CD4-positive, alpha-beta T cell treated with Interleukin-17A for 4 hours (primary cell): ENCODE measurements around the gene ANKS3.
"Not testable (repeated sequence)": the region's sequence is repeated elsewhere in the genome, so short reads cannot be mapped to it uniquely, and the experiment has no call there.

Source experiments
- DNase-seq: peaks from one replicate; pipeline ENCODE4 v3.0.0-alpha.2; 2020; ENCODE audit warnings: mixed read lengths

Gene ANKS3

DNA sequence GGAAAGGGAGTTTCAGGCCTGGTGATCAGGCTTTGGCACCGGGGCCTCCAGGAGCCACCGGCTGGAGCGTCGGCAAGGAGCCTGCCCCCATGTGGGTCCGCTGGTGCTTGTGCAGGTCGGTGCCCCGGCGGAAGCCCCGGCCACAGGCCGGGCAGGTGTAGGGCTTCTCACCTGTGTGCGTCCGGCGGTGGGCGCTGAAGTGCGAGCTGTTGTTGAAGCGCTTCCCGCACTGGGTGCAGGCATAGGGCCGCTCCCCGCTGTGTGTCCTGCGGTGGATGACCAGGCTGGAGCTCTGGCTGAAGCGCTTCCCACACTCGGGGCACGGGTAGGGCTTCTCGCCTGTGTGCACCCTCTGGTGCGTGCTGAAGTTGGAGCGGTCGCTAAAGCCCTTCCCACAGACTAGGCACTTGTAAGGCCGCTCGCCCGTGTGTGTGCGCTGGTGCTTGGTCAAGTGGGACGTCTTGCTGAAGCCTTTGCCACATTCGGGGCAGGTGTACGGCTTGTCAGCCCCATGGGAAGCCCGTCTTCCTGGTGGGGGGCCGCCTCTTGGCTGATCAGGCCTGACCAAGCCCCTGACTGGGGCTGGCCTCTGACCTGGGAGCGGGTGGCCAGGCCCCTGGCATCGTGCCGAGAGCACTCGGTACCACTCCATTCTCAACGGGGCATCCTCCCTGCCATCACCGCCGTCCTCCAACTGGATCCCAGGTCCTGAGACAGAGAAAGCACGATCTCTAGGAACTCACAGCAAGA lies 18.5 kb upstream of the ANKS3 start:
- no peak for DNase-seq

DNA sequence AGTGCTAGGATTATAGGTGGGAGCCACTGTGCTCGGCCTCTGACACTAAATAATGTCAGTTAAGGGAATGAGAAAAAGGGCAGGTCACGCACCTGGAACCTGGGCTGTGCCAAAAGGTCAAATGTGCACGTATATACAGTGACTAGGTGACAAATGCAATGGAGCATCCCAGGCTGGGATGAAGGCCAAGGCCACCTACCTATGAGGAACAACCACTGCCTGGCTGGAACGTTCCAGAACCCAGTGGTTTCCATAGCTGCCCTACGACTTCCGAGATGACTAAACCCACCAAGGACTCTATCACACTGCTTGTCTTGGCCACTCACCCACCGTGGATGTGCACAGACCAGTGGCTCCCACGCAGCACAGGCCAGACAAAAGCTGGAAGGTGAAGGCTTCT lies 16.8 kb upstream of the ANKS3 start:
- DNase-seq = no peak

DNA sequence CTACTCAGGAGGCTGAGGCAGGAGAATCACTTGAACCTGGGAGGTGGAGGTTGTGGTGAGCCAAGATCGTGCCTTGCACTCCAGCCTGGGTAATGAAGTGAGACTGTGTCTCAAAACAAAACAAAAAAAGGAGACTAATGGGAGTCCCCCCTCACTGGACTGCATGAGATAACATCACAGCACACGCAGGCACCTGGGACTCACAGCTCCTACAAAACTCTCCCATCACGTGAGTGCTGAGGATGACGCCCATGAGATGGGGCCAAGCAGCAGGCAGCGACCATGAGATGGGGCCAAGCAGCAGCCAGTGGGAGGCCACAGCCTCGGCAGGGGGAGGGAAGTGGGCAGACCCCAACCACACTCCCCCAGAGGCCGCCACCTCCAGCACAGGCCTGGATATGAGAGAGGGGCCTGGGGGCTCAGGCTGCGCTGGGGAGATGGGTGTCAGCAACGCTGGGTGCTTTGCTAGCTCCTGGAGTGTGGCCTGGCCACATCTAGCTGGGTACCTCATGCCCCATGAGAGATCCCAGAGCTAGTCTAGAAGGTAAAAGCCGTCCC lies 15.7 kb upstream of the ANKS3 start:
- DNase-seq = no peak

DNA sequence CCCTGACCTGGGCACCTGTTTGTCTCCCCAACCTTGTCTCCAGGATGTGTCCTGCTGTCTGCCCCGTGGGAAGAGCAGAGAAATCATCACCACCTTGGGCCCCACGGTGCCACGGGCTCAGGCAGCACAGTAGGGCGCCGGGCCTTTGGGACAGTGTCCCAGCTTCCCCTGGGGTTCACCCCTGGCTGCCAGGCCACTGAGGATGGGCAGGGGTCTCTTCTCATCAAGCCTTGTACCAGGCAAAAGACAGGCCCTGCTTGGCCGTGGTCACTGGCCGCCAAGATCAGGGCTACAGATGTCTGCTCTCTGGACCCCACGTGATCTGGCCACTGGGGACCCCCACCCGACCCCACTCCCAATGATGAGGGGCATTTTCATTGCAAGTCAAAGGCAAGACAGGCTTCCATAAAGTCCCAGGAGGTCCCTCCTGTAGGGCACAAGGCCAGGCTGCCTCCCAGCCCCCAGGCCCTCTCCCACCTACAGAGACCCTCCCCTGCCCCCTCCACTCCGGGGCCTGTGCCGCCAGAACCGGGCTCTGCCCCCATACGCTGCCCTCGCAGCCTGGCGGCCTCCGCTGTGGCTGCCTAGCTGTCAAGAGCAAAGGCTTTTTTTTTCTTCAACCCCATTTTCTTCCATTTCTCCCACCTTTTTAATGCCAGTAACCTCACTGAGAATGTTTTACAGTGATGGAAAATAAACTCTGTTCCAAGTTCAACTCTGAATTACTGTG lies 14.8 kb upstream of the ANKS3 start:
- no peak for DNase-seq

DNA sequence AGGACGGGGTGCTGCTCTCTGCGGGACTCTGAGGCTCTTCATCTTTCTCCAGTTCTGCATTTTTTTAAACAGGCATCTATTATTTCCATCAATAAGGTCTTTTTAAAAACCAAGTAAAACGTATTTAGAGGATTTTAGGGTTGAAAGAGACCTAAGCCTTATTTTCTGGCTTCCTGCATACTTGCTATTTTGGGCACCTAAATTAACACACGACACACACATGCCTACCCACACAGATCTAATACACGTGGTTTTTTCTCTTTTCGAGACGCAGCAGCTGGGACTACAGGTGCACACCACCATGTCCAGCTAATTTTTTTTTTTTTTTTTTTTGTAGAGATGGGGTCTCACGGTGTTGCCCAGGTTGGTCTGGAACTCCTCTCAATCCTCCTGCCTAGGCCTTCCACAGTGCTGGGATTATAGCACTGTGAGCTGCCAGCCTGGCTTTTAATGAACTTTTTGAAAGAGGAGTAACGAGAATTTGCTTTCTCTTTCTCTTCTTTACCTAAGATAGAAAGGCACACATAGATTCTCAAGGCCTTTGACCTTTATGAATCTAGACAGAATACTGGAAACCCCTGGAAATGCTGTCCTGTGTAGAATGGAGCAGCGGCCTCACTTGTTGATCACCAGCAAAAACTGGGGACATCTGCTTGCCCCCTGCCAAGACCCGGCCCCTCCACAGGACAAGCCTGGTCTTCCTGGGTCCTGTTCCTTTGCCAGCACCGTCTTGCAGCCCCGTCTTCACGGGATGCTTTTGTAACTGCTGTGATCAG lies 14.0 kb upstream of the ANKS3 start:
- no peak for DNase-seq

DNA sequence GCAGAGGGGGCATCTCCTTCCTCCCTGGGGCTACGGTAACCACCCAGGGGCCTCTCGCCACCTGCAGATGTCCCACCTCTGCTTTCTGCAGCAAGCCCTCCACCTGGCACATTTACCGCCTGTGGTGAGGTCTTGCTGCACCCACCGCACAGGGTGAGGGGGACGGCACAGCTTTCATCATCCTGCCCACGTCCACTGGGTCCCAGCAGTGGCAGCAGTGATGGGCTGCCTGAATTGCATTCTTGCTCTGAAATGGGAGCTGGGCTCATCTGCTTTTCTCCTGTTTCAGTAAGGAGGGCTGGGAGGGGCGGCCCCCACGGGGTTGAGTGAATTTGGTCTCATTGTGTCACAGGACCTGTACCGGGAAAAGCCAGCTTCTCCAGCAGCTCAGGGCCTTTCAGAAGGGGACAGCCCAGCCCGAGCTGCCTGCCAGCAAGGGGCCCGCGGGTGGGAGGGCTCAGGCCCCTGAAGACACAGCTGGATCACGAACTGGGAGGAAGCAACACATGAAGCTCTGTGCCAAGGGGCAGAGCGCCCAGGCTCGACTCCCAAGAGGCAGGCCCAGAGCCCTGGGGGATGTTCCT lies 13.0 kb upstream of the ANKS3 start:
- no peak for DNase-seq

DNA sequence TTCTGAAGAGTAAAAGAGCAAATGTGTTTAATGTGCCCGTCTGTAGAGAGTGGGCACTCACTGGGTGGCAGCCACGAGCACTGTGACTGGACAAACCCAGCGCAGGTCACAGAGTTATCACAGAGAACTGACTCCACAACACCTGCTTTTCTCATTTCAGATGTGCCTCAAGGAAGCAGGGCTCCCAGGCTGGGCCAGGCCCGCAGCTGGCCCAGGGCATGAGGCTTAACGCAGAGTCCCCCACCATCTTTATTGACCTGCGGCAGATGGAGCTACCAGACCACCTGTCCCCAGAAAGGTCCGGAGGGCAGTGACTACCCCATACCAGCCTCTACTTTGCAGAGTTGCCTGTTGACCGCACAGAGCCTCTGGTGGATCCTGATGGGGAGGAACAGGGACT lies 12.1 kb upstream of the ANKS3 start:
- DNase-seq = no peak

DNA sequence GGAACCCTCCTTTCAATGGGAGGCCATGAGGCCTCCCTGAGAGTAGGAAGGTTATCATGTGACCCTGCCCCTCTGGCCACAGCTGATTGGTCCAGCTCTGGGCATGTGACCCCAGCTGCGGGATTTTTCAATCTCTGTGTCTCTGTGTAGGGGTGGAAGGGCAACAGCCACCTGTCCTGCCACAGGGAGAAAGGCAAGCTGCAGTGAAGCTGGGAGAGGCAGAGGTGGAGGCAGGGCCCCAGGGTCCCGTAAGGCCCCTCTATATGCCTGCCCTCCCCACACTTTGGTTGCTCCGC lies 11.2 kb upstream of the ANKS3 start:
- DNase-seq = no peak

DNA sequence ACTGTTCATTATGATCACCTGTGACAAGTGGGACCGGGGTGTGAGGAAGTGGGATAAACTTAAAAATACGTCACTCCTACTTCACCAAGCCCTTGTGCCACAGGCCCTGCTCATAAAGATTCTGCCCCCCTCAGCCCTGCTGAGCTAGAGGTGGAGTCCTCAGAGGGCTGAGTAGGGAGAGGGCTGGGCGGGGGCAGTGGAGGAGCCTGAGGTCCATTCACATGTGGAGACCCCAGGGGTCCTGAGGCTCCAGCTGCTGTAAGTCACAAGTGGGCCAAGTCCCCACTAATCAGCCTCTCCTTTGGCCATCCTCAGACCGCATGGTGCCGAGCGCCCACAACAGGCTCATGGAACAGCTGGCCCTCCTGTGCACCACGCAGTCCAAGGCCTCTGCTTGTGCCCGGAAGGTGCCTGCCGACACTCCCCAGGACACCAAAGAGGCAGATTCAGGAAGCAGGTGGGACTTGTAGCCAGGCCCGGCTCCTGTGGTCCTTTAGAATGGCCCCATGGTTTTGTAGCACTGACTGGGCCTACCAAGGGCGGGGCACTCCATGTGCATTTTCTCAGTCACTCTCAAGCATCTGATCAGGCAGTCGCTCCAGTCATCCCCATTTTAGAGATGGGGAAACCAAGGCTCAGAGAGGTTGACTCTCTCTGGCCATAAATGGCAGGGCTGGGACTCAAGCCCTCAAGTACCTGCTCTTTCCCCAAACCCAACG lies 10.6 kb upstream of the ANKS3 start:
- DNase-seq = no peak

DNA sequence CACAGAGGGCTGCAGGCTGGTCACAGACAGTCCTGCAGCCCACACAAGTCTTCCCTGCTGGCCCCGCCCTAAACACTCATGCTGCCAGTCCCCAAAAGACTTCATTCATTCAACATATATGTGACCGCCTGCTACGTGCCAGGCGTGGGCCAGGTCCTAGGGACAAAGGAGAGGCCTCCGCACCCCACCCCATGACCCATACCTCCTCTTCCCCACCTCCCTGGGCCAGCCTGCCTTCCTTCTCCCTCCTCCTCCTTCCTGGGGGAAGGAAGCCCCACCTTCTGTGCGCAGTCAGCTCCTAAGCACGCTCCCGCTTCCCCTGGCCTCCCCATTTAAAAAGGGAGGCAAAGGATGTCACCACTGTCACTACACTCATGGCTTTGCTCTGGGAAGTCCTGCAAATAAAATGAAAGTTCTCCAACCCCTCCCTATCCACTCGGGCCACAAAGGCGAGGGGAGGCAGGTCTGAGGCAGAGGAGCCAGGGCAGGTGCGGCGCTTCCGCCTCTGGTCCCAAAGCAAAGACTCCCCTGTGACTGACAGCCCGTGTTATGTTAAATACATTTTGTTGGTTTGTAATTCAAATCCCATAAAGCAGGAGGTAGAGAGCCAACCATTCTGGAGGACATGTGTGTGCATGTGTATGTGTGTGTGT lies 9.3 kb upstream of the ANKS3 start:
- DNase-seq = no peak

DNA sequence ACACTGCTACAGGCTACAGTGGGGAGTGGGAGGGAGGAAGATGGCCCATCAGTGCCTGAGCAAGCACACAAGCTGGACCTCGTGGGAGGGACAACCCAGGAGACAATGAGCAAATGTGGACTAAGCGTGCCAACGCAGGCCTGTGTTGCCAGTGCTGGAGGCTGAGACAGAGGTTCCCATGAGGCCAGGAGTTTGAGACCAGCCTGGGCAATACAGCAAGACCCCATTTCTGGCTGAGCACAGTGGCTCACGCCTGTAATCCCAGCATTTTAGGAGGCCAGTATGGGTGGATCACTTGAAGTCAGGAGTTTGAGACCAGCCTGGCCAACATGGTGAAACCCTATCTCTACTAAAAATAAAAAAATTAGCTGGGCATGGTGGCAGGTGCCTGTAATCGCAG lies 4.3 kb upstream of the ANKS3 start:
- DNase-seq = not testable (repeated sequence)

DNA sequence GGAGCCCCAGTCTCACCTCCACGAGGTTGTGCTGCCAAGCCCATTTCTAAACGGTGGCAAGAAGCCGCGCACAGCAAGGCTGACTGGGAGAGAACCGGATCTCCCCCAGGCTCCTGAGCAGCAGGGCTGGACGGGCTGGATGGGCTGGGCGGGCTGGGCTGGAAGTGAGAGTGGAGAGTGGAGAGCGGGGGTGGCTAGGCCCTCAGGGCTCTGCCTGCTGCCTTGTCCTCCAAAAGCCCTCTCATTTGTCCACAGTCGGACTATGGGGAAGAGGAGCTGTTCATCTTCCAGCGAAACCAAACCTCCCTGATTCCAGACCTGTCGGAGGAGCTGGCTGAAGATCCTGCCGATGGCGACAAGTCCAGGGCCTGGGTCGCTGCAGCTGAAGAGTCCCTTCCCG lies 3.5 kb upstream of the ANKS3 start:
- no peak for DNase-seq

DNA sequence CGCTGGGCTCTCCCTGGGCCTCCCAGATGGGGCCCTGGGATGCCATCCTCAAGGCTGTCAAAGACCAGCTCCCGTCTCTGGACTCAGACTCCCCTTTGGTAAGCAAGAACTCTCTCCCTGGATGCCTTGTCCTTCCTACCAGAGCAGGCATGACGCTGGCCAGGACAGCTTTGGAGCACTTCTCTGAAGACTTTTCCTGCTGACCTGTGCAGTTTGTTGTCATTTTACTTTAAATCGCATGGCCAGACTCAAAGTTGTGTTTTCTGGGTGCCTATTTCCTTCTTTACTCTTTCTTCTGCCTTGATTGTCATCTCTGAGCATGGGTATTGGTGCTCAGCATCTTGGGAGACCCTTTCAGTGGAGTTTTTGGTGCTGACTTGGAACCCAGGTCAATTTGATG lies 2.5 kb upstream of the ANKS3 start:
- no peak for DNase-seq

DNA sequence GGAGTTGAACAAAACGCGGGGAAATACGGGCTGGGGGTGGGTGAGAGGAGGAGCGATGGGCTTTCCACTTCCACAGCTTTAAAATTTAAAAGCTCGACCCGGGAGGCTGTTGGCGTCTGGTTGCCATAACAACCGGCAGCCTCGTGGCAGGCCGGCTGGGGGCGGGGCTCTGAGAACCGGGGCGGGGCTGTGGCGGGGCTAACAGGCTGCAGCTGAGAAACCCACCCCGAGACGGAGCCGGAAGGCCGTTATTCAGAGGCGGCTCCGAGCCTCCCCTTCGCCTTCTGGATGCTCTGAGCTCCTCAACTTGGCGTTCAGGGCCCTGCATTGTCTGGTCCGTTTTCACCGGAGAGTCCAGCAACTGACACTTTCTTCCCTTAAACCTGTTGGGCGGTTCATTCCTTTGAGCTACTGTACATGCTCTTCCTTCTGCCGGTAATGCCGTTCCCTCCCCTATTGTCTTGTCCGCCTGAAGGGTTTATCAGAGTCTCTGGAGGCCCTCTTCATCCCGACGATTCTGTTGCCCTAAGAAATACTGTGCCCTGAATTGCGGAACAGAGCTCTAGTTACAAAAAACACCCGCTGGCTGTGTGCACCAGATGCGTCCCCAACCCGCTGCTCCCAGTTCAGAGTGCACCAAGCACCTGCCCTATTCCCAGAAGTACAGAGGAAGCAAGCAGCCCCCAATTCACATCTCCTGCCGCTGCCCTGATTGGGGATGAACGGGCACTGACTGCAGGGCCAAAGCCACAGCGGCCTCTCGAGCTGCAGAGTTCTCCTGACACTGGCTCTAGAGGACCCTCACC lies 862 bp upstream of the ANKS3 start:
- peak; percentile 98 for DNase-seq

DNA sequence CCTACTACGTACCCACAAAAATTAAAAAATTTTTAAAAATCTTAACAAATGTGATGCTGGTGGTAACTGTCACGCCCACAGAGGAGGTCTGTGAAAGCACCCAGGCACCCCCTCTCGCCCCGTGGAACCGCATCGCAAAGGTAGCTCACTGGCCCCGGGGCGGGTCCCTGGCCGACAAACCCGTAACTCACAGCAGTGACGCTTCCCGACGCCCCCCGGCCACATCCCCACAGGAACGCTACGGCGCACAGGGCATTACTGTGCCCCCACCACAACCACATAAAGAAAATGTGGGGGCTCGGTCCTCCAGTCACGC lies 366 bp downstream of the ANKS3 start:
- DNase-seq = peak; percentile 40

DNA sequence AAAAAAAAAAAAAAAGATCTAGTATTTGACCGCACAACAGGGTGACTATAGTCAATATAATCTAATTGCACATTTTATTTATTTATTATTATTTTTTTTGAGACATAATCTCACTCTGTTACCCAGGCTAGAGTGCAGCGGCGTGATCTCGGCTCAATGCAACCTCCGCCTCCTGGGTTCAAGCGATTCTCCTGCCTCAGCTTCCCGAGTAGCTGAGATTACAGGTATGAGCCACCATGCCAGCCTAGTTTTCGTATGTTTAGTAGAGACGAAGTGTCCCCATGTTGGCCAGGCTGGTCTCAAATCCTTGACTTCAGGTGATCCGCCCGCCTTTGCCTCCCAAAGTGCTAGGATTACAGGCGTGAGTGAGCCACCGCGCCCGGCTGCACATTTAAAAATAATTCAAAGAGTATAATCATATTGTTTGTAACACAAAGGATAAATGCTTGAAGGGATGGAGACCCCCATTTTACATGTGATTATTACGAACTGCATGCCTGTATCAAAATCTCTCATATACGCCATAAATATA lies 794 bp downstream of the ANKS3 start:
- DNase-seq = no peak

DNA sequence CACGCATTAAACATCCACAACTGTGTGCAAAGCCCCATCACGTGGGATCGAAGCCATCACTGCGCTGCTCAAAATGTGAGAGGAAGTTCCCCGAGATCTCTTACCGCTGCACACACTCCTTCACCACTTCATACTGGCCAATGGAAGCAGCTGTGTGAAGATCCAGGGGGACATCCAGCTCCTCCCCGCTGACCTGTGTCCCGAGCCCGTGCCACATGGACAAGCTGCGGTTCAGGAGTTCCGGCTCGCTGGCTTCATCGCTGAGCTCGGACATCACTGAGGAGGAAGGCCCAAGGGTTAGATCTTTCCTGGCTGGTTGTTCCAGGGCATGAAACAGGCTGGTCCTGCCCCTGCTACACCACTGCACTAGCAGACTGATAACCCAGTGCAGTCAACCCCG lies 4.2 kb downstream of the ANKS3 start:
- no peak for DNase-seq

DNA sequence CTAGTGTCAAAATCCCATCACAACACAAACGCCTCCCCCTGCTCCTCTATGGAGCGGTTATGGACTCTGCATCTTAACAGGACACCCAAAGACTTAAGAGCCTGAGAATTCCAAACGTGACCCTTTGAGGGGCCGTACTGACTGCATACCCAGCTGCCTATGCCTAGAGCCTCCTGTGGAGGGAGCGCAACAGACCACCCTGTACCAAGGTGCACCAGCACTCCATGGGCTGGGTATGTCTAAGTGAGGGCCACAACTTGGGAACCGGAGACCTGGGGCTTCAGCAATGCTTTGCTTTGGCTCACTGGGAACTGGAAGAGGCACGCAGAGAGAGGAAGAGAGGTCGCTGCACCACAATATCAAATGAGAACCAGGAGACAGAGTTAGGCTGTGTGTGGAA lies 5.4 kb downstream of the ANKS3 start:
- DNase-seq = no peak

DNA sequence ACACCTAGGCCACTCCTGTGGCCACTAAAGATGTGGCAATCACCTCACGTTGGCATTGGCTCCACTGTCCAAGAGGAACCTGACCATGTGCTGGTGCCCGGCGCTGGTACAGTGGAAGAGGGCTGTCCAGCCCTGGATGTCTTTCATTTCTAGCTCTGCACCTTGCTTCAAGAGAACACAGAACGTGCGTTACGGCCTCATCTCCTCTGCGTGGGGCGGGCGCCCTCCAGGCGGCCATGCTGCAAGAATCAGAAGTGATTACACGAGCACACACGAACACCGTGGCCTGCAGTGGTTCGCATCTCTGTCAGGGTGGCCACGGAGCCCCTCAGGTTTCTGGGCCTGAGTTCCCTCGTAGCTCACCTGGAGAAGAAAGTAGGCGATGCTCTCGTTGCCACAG lies 7.5 kb downstream of the ANKS3 start:
- no peak for DNase-seq

DNA sequence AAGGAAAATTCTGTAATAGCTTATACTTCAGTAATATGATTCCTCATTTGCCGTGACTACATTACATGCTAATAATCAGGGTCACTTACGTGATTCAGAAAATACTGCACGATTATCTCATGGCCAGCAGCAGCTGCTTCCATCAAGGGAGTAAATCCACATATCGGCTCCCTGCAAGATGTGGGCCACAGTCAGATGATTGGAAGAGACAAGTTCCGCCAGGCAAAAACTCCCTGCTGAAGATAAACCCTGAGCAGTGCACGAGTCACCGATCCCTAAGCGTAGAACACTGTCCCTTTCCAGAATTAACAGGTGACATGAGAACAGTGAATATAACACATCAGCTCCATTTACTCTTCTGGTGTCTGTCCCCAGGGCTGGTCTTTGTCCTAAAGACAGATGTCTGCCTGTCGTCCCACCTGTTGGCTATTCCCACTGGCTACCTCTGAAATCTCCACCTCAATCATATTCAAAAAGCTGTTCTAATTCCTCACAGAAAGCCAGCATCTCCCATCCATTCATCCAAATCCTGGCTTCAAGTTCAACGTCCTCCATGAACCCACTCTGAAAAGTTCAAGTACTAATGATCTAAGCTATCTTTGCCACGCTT lies 9.3 kb downstream of the ANKS3 start:
- no peak for DNase-seq
